ENCODE data around the gene FOXF1.

Gene FOXF1

GRCh38 chr16:86505899-86506864, 4.1 kb upstream of the FOXF1 start:
- DNase-seq = no peak

- no peak for DNase-seq
Measured at GRCh38 chr16:86507173-86508027, 2.9 kb upstream of the FOXF1 start.

GRCh38 chr16:86508028-86508946, 2.0 kb upstream of the FOXF1 start:
- DNase-seq = no peak

GRCh38 chr16:86508947-86509758, 1.2 kb upstream of the FOXF1 start:
- no peak for DNase-seq

GRCh38 chr16:86509759-86510464, 415 bp upstream of the FOXF1 start:
- DNase-seq = no peak

GRCh38 chr16:86511317-86512161, 1.2 kb downstream of the FOXF1 start:
- DNase-seq = no peak

GRCh38 chr16:86512301-86512859, 2.1 kb downstream of the FOXF1 start:
- DNase-seq = no peak

- DNase-seq = no peak
Measured at GRCh38 chr16:86512860-86513470, 2.6 kb downstream of the FOXF1 start.

- DNase-seq = no peak
Measured at GRCh38 chr16:86513471-86514277, 3.3 kb downstream of the FOXF1 start.

- no peak for DNase-seq
Measured at GRCh38 chr16:86514481-86515376, 4.4 kb downstream of the FOXF1 start.

GRCh38 chr16:86515413-86515776, 5.1 kb downstream of the FOXF1 start:
- no peak for DNase-seq

GRCh38 chr16:86515777-86516622, 5.7 kb downstream of the FOXF1 start:
- DNase-seq = no peak

GRCh38 chr16:86516623-86517003, 6.3 kb downstream of the FOXF1 start:
- DNase-seq = no peak

- DNase-seq = no peak
Measured at GRCh38 chr16:86517033-86517432, 6.7 kb downstream of the FOXF1 start.

- DNase-seq = no peak
Measured at GRCh38 chr16:86517652-86518258, 7.4 kb downstream of the FOXF1 start.
